GM12891 (cell line): ENCODE data around the gene FKBP10.

ENCODE experiments used
- POLR2A ChIP-seq: IDR thresholded peaks from 2 replicates; pipeline ENCODE4 v1.6.1; 2011; ENCODE audit warnings: low read depth, low read length, control low read depth
- POLR2AphosphoS5 ChIP-seq: IDR thresholded peaks from 2 replicates; pipeline ENCODE4 v1.6.1; 2011; ENCODE audit warnings: low read depth, low read length, control low read depth
- TAF1 ChIP-seq: IDR thresholded peaks from 2 replicates; pipeline ENCODE4 v1.6.1; 2011; ENCODE audit warnings: low read depth, low read length, control low read depth

- TF ChIP-seq POLR2A (no peak), TAF1 (no peak), POLR2AphosphoS5 (no peak)
These were observed 44.0 kb upstream of the FKBP10 start for GRCh38 chr17:41768682-41769288.
